ENCODE results near the gene IL6ST. TPM values are rescaled to one million over a fixed set of nuclear protein-coding genes. Genes with fewer than 3 reads are reported as not detected.

IL6ST gene
- total RNA-seq, 4 donors from 2014 or later = 71.4 to 246 (median 116) TPM

GRCh38 chr5:56029457-56029856 is 34.7 kb upstream of the IL6ST start:
- H3K9me3 ChIP-seq = no peaks in the 10 kb centered on the region
- TF ChIP-seq CTCF (IDR thresholded peaks at IDR 0.05) (no peak), POLR2A (IDR thresholded peaks at IDR 0.05) (no peak)
- no peak overlapping the region for H3K4me3 ChIP-seq
- no peak overlapping the region for H3K27ac ChIP-seq
- intact Hi-C loops (cut with DNase I) = no loop called here
- H3K36me3 ChIP-seq = no peaks in the 10 kb centered on the region
- H3K27me3 ChIP-seq = no peaks in the 10 kb centered on the region
- H3K4me1 ChIP-seq = no peaks in the 10 kb centered on the region
- DNase-seq = no peak

GRCh38 chr5:56028708-56029107 is 33.9 kb upstream of the IL6ST start:
- no peak for DNase-seq
- Histone ChIP-seq H3K27ac (no peak overlapping the region), H3K4me3 (no peak overlapping the region), H3K36me3 (no peaks in the 10 kb centered on the region), H3K9me3 (no peaks in the 10 kb centered on the region), H3K27me3 (no peaks in the 10 kb centered on the region), H3K4me1 (no peaks in the 10 kb centered on the region)
- intact Hi-C loops (cut with DNase I) = no loop called here
- TF ChIP-seq POLR2A (IDR thresholded peaks at IDR 0.05) = no peak
- TF ChIP-seq CTCF (IDR thresholded peaks at IDR 0.05) = no peak
- 97% methylated on average over 5 of the region's 6 CpGs; no CpG with 5 or more reads in 1 of the 2 donors for WGBS, 2 donors

GRCh38 chr5:56026863-56027300 is 32.1 kb upstream of the IL6ST start:
- Histone ChIP-seq H3K27me3 (no peaks in the 10 kb centered on the region), H3K4me3 (no peak overlapping the region), H3K9me3 (no peaks in the 10 kb centered on the region), H3K27ac (no peak overlapping the region), H3K36me3 (no peaks in the 10 kb centered on the region), H3K4me1 (no peaks in the 10 kb centered on the region)
- no peak for TF ChIP-seq POLR2A (IDR thresholded peaks at IDR 0.05)
- TF ChIP-seq CTCF (IDR thresholded peaks at IDR 0.05) = no peak
- intact Hi-C loops (cut with DNase I) = no loop called here
- DNase-seq = no peak
- WGBS, 2 donors = 40 to 60% methylated on average over 3 of the region's 3 CpGs

GRCh38 chr5:56025151-56025885 is 30.6 kb upstream of the IL6ST start:
- DNase-seq = no peak
- Histone ChIP-seq H3K4me3 (no peak overlapping the region), H3K4me1 (no peaks in the 10 kb centered on the region), H3K9me3 (no peaks in the 10 kb centered on the region), H3K27ac (no peak overlapping the region), H3K27me3 (no peaks in the 10 kb centered on the region), H3K36me3 (no peaks in the 10 kb centered on the region)
- 91 to 98% methylated on average over 4 of the region's 4 CpGs for WGBS, 2 donors
- TF ChIP-seq CTCF (IDR thresholded peaks at IDR 0.05) (no peak), POLR2A (IDR thresholded peaks at IDR 0.05) (no peak)
- intact Hi-C loops (cut with DNase I) = no loop called here

- H3K4me3 ChIP-seq = no peak overlapping the region
- H3K4me1 ChIP-seq = no peaks in the 10 kb centered on the region
- intact Hi-C loops (cut with DNase I) = no loop called here
- no peak overlapping the region for H3K27ac ChIP-seq
- 67 to 88% methylated on average over 1 to 2 of the region's 2 CpGs for WGBS, 2 donors
- no peak for TF ChIP-seq CTCF (IDR thresholded peaks at IDR 0.05)
- no peak for TF ChIP-seq POLR2A (IDR thresholded peaks at IDR 0.05)
- H3K36me3 ChIP-seq = no peaks in the 10 kb centered on the region
- H3K9me3 ChIP-seq = no peaks in the 10 kb centered on the region
- H3K27me3 ChIP-seq = no peaks in the 10 kb centered on the region
- DNase-seq = no peak
Observed at GRCh38 chr5:56024810-56025150, 30.0 kb upstream of the IL6ST start.
